ENCODE results near the gene TEAD1. TPM values are rescaled to one million over a fixed set of nuclear protein-coding genes. Genes with fewer than 3 reads are reported as not detected.

Gene TEAD1
- total RNA-seq, 1 donor from 2014 or later: 17.6 TPM

DNA sequence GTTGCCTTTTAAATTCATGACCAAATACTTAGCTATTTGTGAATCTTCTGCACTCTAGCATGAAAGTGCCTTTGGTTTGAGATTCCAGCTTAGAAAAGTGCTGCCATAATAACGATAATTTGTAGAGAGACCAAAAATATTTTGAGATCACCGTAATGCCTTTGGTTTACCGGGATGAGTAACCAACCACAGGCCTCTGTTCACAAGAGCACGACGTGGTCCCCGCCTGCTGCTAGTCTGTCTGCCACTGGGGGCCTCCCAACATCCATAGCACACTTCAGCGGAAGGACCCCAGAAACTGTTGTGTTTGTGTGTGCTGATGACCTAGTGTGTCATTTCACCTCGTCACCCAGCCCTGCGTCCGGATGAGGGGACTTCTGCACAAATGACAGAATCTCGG lies 267.9 kb downstream of the TEAD1 start:
- H3K4me3 ChIP-seq (ENCODE audit: low read depth, low read length): no peak overlapping the region
- TF ChIP-seq, protein P1, sequence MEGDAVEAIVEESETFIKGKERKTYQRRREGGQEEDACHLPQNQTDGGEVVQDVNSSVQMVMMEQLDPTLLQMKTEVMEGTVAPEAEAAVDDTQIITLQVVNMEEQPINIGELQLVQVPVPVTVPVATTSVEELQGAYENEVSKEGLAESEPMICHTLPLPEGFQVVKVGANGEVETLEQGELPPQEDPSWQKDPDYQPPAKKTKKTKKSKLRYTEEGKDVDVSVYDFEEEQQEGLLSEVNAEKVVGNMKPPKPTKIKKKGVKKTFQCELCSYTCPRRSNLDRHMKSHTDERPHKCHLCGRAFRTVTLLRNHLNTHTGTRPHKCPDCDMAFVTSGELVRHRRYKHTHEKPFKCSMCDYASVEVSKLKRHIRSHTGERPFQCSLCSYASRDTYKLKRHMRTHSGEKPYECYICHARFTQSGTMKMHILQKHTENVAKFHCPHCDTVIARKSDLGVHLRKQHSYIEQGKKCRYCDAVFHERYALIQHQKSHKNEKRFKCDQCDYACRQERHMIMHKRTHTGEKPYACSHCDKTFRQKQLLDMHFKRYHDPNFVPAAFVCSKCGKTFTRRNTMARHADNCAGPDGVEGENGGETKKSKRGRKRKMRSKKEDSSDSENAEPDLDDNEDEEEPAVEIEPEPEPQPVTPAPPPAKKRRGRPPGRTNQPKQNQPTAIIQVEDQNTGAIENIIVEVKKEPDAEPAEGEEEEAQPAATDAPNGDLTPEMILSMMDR (IDR thresholded peaks at IDR 0.05; ENCODE audit: insufficient read depth, low read length, severe bottlenecking): no peak
- FAIRE-seq: no peak
- no peak for DNase-seq (ENCODE audit: low read depth)
- no peaks in the 10 kb centered on the region for H3K27me3 ChIP-seq (ENCODE audit: control insufficient read depth, insufficient read depth, low read length)
- peaks cover 8% of the 10 kb centered on the region for H3K36me3 ChIP-seq (ENCODE audit: control insufficient read depth, insufficient read depth, low read length)

DNA sequence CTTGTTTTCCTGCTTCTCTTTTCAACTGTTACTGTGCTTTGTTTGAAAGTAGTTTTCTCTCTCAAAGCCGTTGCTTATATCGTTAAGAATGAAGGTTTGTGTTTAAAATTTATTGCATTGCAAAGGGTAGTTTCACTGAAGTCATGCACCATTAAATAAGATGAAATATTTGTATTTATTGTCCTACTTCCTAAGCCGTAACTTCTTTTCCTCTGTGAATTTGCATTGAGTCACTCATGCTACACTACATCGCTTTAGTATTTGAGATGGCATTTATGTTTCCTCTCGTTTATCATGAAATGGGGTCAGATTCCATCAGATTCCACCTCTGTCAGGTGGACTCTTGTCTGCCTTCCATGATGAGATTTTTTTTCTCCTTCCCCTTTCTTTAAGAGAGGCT lies 269.1 kb downstream of the TEAD1 start:
- Histone ChIP-seq H3K27me3 (ENCODE audit: control insufficient read depth, insufficient read depth, low read length) (no peaks in the 10 kb centered on the region), H3K4me3 (ENCODE audit: low read depth, low read length) (no peak overlapping the region), H3K36me3 (ENCODE audit: control insufficient read depth, insufficient read depth, low read length) (peaks cover 10% of the 10 kb centered on the region)
- FAIRE-seq: no peak
- no peak for DNase-seq (ENCODE audit: low read depth)
- TF ChIP-seq, protein P1 (IDR thresholded peaks at IDR 0.05; ENCODE audit: insufficient read depth, low read length, severe bottlenecking): no peak

GRCh38 chr11:12944889-12945288 lies 270.7 kb downstream of the TEAD1 start:
- TF ChIP-seq, protein P1 (IDR thresholded peaks at IDR 0.05; ENCODE audit: insufficient read depth, low read length, severe bottlenecking): no peak
- Histone ChIP-seq H3K4me3 (ENCODE audit: low read depth, low read length) (no peak overlapping the region), H3K27me3 (ENCODE audit: control insufficient read depth, insufficient read depth, low read length) (no peaks in the 10 kb centered on the region), H3K36me3 (ENCODE audit: control insufficient read depth, insufficient read depth, low read length) (peaks cover 10% of the 10 kb centered on the region)
- no peak for DNase-seq (ENCODE audit: low read depth)
- peak; percentile 55 for FAIRE-seq

DNA sequence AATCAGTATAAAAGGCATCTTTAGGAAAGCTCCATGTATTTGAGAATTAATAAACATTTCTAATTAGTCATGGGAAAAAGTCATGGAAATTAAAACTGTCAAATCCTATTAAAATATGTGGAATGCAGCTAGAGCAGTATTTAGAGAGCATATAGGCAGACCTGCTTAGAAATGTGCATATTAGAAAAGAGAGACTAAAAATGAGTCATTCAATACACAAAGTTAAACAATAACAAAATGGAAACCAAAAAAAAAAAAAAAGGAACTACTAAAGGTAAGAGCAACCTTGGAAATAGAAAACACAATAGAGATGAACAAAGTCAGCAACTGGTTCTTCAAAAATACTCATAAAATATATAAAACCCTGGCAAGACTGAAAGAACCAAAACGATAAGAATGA lies 275.2 kb downstream of the TEAD1 start:
- no peaks in the 10 kb centered on the region for H3K27me3 ChIP-seq (ENCODE audit: control insufficient read depth, insufficient read depth, low read length)
- TF ChIP-seq, protein P1 (IDR thresholded peaks at IDR 0.05; ENCODE audit: insufficient read depth, low read length, severe bottlenecking): no peak
- H3K4me3 ChIP-seq (ENCODE audit: low read depth, low read length): no peak overlapping the region
- no peak for FAIRE-seq
- DNase-seq (ENCODE audit: low read depth): peak; percentile 70
- peaks cover 7% of the 10 kb centered on the region for H3K36me3 ChIP-seq (ENCODE audit: control insufficient read depth, insufficient read depth, low read length)

- TF ChIP-seq, protein P1 (IDR thresholded peaks at IDR 0.05; ENCODE audit: insufficient read depth, low read length, severe bottlenecking): no peak
- H3K36me3 ChIP-seq (ENCODE audit: control insufficient read depth, insufficient read depth, low read length): peaks cover 2% of the 10 kb centered on the region
- no peak for FAIRE-seq
These were observed 276.4 kb downstream of the TEAD1 start for GRCh38 chr11:12950670-12951069.

DNA sequence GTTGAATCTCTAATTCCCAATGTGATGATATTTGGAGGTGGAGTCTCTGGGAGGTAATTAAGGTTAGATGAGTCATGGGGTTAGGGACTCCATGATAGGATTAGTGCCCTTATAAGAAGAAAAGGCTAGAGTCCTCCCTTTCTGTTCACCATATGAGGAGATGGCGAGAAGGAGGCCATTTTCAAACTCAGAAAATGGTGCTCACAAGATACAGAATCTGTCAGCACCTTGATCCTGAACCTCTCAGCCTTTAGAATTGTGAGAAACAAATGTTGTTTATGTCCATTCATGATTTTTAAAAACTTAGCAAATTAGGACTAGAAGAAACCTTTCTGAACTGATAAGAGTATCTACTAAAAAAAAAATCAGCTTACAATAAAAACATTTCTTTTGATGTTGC lies 277.2 kb downstream of the TEAD1 start:
- peaks cover 2% of the 10 kb centered on the region for H3K36me3 ChIP-seq (ENCODE audit: control insufficient read depth, insufficient read depth, low read length)
- no peaks in the 10 kb centered on the region for H3K27me3 ChIP-seq (ENCODE audit: control insufficient read depth, insufficient read depth, low read length)
- no peak overlapping the region for H3K4me3 ChIP-seq (ENCODE audit: low read depth, low read length)
- no peak for DNase-seq (ENCODE audit: low read depth)
- no peak for FAIRE-seq
- TF ChIP-seq, protein P1 (IDR thresholded peaks at IDR 0.05; ENCODE audit: insufficient read depth, low read length, severe bottlenecking): no peak

More at GRCh38 chr11:12950670-12951069, 276.4 kb downstream of the TEAD1 start:
- Histone ChIP-seq H3K27me3 (ENCODE audit: control insufficient read depth, insufficient read depth, low read length) (no peaks in the 10 kb centered on the region), H3K4me3 (ENCODE audit: low read depth, low read length) (no peak overlapping the region)
- peak; percentile 22 for DNase-seq (ENCODE audit: low read depth)

Data from bronchial epithelial cell (primary cell).